Smooth muscle cell (in vitro differentiated cells): ENCODE measurements around the gene KCNJ5. TPM values are rescaled to one million over a fixed set of nuclear protein-coding genes. Genes with fewer than 3 reads are reported as not detected.

Source experiments
- DNase-seq: peaks from one replicate; lab custom pipeline; 2025; ENCODE audit not compliant: unreplicated experiment; lab: John Stamatoyannopoulos, UW
- H2AFZ ChIP-seq: fragments of 200-600 bp; sonication (generic); 2 replicates; pipeline ENCODE4 v1.6.0; 2016; ENCODE audit warnings: antibody characterized with exemption, low read depth, mild to moderate bottlenecking
- H3F3A ChIP-seq: fragments of 200-600 bp; sonication (generic); 2 replicates; pipeline ENCODE4 v1.6.0; 2017; ENCODE audit warnings: antibody characterized with exemption, low read depth
- H3K27ac ChIP-seq: fragments of 200-600 bp; sonication (generic); 2 replicates; pipeline ENCODE4 v1.5.1; 2016; ENCODE audit warnings: low read depth, mild to moderate bottlenecking
- H3K27me3 ChIP-seq: fragments of 200-600 bp; sonication (generic); 2 replicates; pipeline ENCODE4 v1.6.1; 2016; ENCODE audit warnings: low read depth, mild to moderate bottlenecking
- H3K36me3 ChIP-seq: fragments of 200-600 bp; sonication (generic); 2 replicates; pipeline ENCODE4 v1.5.1; 2016; ENCODE audit warnings: low read depth
- H3K4me1 ChIP-seq: fragments of 200-600 bp; sonication (generic); 2 replicates; pipeline ENCODE4 v1.5.1; 2016; ENCODE audit warnings: low read depth
- H3K4me2 ChIP-seq: fragments of 200-600 bp; sonication (generic); 2 replicates; pipeline ENCODE4 v1.6.0; 2016; ENCODE audit warnings: mild to moderate bottlenecking
- H3K4me3 ChIP-seq: fragments of 200-600 bp; sonication (generic); 2 replicates; pipeline ENCODE4 v1.5.1; 2016; ENCODE audit warnings: mild to moderate bottlenecking
- H3K79me2 ChIP-seq: fragments of 200-600 bp; sonication (generic); 2 replicates; pipeline ENCODE4 v1.6.0; 2016; ENCODE audit warnings: low read depth, mild to moderate bottlenecking
- H3K9ac ChIP-seq: fragments of 200-600 bp; sonication (generic); 2 replicates; pipeline ENCODE4 v1.6.0; 2016; ENCODE audit warnings: low read depth
- H3K9me3 ChIP-seq: fragments of 200-600 bp; sonication (generic); replicated peaks from 2 replicates; pipeline ENCODE4 v1.5.1; 2016; ENCODE audit warnings: low read depth
- H4K20me1 ChIP-seq: fragments of 200-600 bp; sonication (generic); 2 replicates; pipeline ENCODE4 v1.6.0; 2016; ENCODE audit warnings: low read depth
- WGBS: methylation state at CpG from one replicate; pipeline ENCODE4 v1.1.7; 2016; ENCODE audit warnings: low lambda C conversion rate; 5-methylcytosine and 5-hydroxymethylcytosine counted together
- polyA plus RNA-seq: library from polyadenylated mRNA; unstranded; fragments of >200 nt; fragmentation: Nextera tagmentation; extraction: Ambion mirVana; gene quantifications from 2 replicates; pipeline ENCODE4 v1.2.1, GENCODE V29; 2016
- total RNA-seq: library from RNA; depleted of rRNA; stranded (reverse); fragments of >200 nt; gene quantifications from 2 replicates; pipeline ENCODE4 v1.2.3, GENCODE V29; 2014
- TF ChIP-seq, protein P1 (sequence below): fragments of 200-600 bp; sonication (generic); IDR thresholded peaks from 2 replicates; pipeline ENCODE4 v1.5.1; 2017; ENCODE audit warnings: borderline replicate concordance, mild to moderate bottlenecking, antibody characterized with exemption; ENCODE audit not compliant: insufficient read depth, poor library complexity, severe bottlenecking

The KCNJ5 gene
- total and polyA plus RNA-seq, 2 experiments from 2014 or later: 0.11 TPM; not detected in 1

GRCh38 chr11:128874427-128874826, 16.7 kb upstream of the KCNJ5 start:
- Histone ChIP-seq H3K79me2 (no peaks in the 10 kb centered on the region), H3K36me3 (no peaks in the 10 kb centered on the region), H3K9ac (no peak overlapping the region), H3K4me2 (no peak overlapping the region), H4K20me1 (no peaks in the 10 kb centered on the region), H3K27ac (no peak overlapping the region), H3F3A (no peaks in the 10 kb centered on the region), H3K27me3 (peaks cover 21% of the 10 kb centered on the region), H3K9me3 (no peaks in the 10 kb centered on the region), H3K4me1 (no peaks in the 10 kb centered on the region), H2AFZ (no peak overlapping the region), H3K4me3 (no peak overlapping the region)
- TF ChIP-seq, protein P1, sequence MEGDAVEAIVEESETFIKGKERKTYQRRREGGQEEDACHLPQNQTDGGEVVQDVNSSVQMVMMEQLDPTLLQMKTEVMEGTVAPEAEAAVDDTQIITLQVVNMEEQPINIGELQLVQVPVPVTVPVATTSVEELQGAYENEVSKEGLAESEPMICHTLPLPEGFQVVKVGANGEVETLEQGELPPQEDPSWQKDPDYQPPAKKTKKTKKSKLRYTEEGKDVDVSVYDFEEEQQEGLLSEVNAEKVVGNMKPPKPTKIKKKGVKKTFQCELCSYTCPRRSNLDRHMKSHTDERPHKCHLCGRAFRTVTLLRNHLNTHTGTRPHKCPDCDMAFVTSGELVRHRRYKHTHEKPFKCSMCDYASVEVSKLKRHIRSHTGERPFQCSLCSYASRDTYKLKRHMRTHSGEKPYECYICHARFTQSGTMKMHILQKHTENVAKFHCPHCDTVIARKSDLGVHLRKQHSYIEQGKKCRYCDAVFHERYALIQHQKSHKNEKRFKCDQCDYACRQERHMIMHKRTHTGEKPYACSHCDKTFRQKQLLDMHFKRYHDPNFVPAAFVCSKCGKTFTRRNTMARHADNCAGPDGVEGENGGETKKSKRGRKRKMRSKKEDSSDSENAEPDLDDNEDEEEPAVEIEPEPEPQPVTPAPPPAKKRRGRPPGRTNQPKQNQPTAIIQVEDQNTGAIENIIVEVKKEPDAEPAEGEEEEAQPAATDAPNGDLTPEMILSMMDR: no peak
- 61% methylated on average over 3 of the region's 3 CpGs for WGBS
- DNase-seq: no peak

DNA sequence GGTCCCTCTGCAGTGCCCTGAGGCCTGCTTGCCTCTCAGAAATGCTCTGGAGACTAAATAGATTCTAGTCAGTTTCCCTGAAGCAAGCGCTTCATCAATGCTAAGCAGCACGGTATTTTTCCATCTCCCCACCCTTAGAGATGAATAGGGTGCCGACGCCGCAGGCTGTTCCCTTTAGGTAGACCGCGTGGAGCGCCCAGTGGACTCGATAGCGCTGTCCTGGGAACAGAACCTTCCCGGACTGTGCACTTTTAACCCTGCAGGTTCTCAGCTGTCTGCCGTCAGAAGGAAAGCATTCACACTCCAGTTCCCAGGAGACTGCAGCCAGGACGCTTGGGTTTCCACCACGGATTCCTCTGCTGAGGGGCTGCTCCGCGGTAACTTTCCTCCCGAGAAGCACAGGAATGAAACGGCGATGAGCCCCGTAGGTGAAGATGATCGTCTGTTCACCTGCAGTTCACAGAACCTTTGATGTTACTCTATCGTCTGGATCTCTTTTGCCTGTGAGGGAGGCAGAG, 15.0 kb upstream of the KCNJ5 start:
- H3K79me2 ChIP-seq: no peaks in the 10 kb centered on the region
- H3K36me3 ChIP-seq: no peaks in the 10 kb centered on the region
- H3K9ac ChIP-seq: no peak overlapping the region
- H3F3A ChIP-seq: no peaks in the 10 kb centered on the region
- WGBS: 92% methylated on average over 22 of the region's 22 CpGs
- H4K20me1 ChIP-seq: no peaks in the 10 kb centered on the region
- no peak overlapping the region for H3K4me3 ChIP-seq
- H3K9me3 ChIP-seq: no peaks in the 10 kb centered on the region
- H3K4me1 ChIP-seq: no peaks in the 10 kb centered on the region
- no peak for DNase-seq
- TF ChIP-seq, protein P1: no peak
- no peak overlapping the region for H3K27ac ChIP-seq
- no peak overlapping the region for H2AFZ ChIP-seq
- peaks cover 15% of the 10 kb centered on the region for H3K27me3 ChIP-seq
- no peak overlapping the region for H3K4me2 ChIP-seq

DNA sequence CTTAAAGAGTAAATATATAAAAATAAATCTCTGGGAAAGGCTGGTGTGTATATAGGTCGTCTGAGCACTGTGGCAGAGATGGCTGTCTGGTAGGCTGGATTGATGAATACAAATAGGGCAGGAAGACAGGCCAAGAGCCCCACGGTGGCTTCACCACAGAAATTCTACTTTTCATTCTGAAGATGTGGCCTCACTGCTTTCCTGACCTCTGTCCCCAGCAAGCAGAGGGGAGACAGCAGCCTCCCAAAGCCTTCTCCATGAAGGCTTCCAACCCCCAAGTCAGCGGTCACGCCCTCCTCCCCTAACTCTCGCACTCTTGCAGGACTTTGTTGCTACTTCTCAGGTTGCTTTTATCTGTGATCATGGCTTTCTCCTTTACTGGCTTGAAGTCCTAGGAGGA, 13.4 kb upstream of the KCNJ5 start:
- H2AFZ ChIP-seq: no peak overlapping the region
- H3F3A ChIP-seq: no peaks in the 10 kb centered on the region
- no peak overlapping the region for H3K4me2 ChIP-seq
- no peaks in the 10 kb centered on the region for H3K4me1 ChIP-seq
- no peaks in the 10 kb centered on the region for H3K9me3 ChIP-seq
- H3K27ac ChIP-seq: no peak overlapping the region
- WGBS: 88% methylated on average over 5 of the region's 5 CpGs
- no peaks in the 10 kb centered on the region for H3K79me2 ChIP-seq
- H3K36me3 ChIP-seq: no peaks in the 10 kb centered on the region
- H3K27me3 ChIP-seq: peaks cover 15% of the 10 kb centered on the region
- no peak for DNase-seq
- no peak overlapping the region for H3K4me3 ChIP-seq
- TF ChIP-seq, protein P1: no peak
- H3K9ac ChIP-seq: no peak overlapping the region
- no peaks in the 10 kb centered on the region for H4K20me1 ChIP-seq

DNA sequence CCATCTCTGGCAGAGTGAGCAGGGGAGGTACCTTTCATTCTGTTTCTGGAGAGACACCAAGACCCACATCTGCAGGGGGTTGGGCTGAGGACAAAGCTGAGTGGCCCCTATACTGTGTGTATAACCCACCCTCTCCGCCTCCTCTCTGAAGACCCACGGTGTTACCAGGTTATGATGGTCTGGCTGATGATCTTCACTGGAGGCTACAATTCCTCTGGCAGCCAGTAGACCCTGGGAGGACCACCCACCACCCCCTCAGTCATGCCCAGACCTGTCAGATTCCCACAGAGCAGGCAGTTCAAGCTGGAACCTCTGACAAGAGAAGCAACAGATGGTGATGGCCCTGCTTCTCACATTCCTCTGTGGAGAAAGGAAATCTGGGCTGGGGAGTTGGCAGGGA, 12.7 kb upstream of the KCNJ5 start:
- no peaks in the 10 kb centered on the region for H3K36me3 ChIP-seq
- 100% methylated on average over 2 of the region's 2 CpGs for WGBS

More for the DNA sequence above, 12.7 kb upstream of the KCNJ5 start:
- Histone ChIP-seq H3K27me3 (peaks cover 22% of the 10 kb centered on the region), H4K20me1 (no peaks in the 10 kb centered on the region), H3K9ac (no peak overlapping the region), H3K4me3 (no peak overlapping the region), H3K4me1 (no peaks in the 10 kb centered on the region), H2AFZ (no peak overlapping the region), H3F3A (no peaks in the 10 kb centered on the region), H3K27ac (no peak overlapping the region), H3K4me2 (no peak overlapping the region), H3K79me2 (no peaks in the 10 kb centered on the region), H3K9me3 (no peaks in the 10 kb centered on the region)
- DNase-seq: no peak
- TF ChIP-seq, protein P1: no peak
